Activated T-helper 1 cell treated with anti-CD3 and anti-CD28 coated beads, Interleukin-2, amount 50 U/mL, for 16 hours (primary cell): Measurements from ENCODE around the gene MSL1.

Source experiments
- DNase-seq, 2 donors: peaks; one replicate each; pipeline ENCODE4 v3.0.0-alpha.2; 2020; ENCODE audit warnings: low read depth in 1 of 2, low spot score in 1 of 2

The MSL1 gene

DNA sequence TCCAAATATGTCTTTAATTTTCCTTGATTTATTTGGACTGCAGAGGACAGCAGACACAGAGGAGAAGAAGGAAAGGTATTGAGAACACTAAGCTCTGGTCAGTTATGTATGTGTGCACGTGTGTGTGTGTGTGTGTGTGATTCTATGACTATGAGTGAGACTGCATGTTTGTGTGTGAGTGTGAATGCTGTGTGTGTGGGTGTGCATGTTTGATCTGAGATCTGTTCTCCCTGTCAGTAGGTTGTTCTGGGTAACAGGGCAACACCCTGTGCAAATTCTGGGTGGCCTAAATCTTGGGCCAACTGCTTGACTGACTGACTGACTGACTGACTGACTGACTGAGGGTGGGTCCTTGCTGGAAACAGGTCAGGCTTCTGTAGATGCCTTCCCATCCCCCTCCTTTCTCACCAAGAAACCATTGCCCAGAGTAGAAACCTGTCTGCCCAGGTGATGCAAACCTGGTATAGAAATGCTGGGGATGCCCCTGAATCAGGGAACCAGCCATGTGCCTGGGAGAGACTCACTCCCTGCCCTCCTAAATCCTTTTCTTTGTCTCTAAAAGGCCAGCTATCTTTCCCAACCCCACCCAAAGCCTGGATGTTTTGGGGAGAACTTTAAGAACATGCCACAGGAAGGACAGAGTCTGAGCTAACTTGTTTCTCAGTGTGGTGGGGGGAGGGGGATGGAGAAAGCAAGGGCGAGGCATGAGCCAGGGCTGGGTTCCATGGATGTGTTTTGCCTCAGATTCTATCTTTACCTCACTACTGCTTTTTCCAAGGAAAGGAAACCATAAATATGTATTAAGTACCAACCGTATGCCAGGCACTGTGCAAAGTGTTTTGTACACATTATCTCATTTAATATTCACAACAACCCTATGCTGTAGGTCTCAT lies 16.9 kb upstream of the MSL1 start:
- DNase-seq, result no peak

DNA sequence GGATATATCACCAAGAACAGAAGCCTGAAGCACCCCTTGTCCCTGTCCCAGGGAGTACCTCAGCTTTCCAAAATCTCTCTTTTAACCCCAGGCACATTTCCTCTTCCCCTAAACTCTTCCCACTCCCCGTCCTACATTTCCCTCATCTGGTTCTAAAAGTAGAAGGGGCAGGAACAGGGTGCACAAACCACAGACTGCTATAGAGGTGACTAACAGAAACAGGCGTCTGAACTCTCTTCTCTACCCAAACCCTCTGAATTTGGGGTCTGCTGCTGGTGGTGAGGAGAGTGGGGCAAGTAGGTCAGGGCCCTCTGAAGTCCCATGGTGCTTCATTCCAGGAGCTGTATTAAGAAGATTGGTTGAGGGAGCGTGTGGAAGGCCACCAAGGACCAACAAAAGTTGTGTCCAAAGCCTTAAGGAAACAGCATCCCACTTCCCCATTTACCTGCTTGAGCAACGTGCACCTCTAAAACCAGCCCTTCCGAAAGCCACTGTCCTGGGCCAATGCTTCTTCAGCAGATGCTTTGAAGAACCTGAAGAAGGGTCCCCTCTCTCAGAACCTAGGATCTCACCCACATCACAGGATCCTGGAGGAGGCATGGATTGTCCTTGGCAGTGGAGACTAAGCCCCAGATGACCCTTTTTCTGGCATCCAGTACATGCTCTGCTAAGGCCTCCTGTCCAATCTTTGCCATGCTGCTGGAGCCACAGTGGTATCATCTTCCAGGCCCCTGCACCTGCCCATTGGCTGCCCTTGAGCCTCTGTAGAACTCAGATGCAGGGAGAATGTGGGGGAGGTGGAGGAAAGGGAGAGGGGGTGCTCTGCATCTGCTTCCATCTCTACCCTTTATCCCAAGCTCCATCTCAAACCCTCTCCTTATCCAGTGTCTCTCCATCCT lies 15.7 kb upstream of the MSL1 start:
- DNase-seq, result no peak

DNA sequence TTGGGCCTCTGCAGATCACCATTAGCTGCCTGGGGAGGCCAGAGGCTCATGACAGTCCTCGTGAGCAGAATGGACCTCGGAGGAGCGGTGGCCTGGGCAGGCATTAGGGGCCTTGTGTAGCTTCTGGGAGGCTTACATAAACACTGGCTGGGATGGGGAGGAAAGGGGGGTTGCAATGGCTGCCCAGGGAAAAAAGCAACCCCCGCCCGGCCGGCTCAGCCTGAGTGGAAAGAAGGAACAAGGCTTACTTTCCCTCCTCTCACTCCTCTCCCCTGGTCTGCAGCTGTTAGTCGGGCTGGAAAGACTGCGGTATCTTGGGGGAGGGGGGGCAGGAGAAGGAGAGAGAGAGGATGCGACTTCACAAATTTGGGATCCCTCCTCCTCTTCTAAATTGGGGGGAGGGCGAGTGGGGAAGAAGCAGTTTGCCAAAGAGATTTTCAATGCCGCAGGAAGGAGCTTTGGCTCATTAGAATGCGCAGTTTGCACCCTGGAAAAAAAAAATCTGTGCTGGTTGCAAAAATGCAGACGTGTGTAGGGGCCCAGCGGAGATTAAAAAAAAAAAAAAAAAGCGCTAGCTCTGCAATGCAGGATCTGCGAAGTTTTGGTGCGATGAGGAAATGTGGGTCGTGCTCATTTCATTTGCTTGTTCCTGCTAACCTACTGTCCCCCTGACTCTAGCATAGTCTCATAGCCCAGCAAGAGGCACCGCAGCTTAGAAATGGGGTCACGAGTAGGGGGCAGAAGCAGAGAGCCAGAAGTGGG lies 14.8 kb upstream of the MSL1 start:
- DNase-seq, result no peak

DNA sequence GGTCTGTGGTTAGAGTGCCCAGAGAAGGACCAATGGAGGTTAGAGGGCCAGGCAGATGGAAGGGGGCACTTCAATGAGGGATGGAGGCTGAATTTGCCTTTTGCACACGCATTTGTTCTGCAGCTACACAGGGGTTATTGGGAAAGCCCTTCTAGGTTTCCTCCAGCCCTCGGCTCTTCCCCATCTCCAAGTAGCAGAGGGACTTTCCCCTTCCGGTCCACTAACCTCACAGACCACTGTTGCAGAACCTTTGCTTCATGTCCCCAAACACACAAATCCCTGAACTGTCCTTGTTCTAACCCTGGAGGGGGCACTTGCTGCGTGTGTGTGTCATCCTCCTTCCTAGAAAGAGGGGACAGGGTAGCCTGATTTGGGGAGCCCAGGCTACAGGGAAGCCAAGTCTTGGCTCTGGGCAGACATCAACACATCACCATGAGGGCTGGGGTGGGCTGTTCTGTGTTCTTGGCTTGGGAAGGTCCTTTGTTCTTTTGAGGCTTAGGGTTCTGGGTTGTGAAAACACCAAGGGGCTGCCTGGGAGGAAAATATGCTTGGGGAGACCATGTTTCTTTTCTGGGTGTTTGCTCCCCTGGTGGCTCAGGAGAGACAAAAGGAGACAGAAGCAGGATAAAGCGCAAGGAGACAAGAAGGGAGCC lies 14.1 kb upstream of the MSL1 start:
- DNase-seq, result no peak

DNA sequence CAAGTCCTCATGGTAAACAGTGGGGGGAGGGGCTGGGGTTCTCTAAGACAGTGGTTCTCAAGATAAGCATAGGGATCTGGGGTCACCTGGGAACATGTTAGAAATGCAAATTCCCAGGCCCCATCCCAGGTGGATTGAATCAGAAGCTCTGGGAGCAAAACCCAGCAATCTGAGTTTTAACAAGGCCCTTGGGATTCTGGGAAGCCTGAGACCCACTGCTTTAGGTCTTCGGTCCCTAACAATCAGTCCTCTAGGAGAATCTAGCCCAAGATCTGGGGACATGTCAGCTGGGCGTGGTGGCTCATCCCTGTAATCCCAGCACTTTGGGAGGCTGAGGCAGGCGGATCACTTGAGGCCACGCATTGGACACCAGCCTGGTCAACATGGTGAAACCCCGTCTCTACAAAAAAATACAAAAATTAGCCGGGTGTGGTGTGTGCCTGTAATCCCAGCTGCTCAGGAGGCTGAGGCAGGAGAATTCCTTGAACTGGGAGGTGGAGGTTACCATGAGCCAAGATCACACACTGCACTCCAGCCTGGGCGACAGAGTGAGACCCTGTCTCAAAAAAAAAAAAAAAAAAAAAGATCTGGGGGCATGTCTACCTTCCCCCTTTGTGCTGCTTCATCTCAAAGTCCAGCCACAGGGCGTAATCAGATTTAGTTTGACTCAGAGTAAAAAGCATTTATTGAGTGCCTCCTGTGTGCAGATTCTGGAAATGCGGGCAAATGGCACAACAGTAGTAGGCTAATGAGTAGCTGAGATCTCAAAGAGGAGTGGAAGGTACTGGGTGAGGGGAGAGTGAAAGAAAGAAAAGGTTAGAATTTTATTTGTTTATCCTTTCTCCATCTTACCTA lies 12.6 kb upstream of the MSL1 start:
- DNase-seq, result no peak

DNA sequence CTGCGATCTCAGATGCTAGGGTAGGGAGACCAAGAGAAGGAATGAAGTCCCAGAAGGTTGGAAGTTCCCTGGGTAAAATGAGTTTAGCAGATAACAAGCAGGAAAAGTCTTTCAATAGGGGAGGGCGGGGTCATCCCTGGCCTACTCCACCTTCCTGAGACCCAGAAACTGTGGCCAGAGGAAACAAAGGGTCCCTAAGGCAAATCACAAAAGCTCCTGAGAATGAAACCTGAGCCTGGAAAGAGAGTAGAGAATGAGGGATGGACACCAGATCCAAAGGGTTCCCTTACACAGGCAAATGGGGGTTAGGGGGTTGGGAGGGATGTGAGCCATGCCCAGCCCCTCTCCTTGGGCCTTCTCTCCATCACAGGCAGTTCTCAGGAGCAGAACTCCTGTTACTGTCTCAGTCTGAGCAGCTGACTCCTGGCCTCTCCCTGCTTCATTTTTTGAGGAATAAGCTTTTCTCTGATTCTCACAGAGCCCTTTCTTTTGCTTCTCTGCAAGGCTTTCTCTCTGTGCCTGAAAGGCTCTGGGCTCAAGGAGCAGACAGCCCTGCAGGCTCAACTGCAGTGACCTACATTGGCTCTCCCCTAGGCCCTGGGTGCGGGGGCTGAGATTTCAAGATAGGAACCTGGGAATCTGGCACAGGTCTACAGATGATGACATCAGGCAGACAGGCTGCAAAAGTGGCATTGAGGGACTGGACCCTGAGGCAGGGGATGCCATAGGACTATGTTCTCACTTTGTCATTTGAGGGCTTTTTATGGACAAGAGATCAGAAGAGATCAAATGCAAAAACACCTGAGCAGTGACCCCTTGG lies 11.5 kb upstream of the MSL1 start:
- DNase-seq, result no peak

DNA sequence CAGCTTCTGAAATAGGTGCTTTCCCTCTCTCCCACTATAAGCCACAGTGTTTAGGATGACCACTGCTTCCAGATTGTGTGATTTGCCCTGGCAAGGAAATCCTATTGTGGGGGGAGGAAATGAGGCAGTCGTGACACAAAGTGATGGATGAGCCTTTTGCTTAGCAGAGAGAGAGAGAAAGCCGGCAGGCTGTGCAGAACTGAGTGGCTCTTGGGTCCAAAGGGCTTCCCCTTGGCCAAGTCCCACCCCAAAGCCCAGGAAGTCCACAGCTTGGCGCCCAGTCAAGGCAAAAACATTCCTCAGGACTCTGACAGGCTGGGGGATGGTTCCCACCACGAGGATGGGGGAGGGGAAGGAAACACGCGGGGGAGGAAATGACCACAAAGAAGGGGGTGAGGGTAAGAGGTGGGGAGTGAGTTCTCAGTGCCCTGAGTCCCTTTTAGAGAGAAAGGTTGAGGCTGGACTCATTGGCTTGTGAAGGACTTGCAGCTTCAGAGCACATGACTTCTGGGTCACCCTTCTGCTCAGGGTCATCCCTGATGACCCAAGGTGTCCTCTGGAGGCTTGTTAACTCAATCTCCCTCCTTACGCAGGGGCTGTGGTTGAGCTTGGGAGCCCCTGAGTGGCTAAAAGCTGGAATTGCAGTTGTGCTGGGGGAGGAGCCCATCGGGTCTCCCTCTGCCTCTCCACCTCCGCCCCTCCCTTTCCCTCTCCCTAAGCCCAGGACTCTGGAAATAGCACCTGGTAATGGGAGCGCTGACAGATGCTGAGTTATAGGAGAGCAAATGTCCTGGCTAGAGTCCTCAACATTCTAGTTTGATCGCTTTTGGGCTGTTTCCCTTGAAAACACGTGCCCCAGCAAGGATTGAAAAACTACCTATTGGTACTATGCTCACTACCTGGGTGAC lies 10.3 kb upstream of the MSL1 start:
- peak in 1 of 2 donors; percentile 54 for DNase-seq

DNA sequence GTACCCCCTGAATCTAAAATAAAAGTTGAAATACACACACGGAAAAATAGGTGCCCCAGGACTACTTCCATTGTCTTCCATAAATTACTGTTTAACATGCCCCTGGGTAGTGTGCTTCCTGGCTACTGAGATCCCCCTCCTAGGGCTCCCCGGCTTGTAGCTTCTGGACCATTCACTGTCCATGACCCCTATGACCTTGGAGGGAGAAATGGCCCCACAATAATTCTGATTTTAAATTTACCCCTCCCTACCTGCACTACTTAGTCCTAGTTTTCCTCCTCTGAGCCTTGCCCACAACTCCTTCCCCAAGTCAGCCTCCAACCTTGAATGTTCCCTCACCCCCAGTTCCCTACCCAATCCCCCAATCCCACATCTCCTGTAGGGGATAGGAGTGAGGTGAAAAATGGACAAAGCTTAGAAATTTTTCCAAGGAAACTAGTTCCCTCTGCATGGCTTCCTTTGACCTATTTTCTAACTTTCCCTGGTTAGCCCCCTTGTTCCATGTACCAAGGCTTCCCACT lies 9.5 kb upstream of the MSL1 start:
- DNase-seq, result no peak

DNA sequence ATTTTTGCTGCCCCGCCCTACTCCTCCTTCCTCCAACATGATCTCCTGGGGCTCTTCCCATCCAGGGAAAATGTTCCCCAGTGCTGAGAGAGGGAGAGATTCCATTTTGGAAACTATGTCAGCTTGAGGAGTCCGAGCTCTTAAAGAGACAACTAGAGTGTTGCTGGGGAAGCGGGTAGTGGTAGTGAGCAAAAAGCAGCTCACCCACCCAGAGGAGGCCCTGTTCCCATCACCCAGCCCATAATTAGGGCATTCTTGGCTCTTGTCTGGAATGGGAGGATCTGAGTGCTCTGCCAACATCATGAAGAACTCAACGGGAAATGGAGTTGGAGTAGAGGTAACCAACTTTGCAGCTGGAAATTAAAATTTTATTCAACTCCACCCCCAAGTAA lies 9.1 kb upstream of the MSL1 start:
- DNase-seq, result no peak

DNA sequence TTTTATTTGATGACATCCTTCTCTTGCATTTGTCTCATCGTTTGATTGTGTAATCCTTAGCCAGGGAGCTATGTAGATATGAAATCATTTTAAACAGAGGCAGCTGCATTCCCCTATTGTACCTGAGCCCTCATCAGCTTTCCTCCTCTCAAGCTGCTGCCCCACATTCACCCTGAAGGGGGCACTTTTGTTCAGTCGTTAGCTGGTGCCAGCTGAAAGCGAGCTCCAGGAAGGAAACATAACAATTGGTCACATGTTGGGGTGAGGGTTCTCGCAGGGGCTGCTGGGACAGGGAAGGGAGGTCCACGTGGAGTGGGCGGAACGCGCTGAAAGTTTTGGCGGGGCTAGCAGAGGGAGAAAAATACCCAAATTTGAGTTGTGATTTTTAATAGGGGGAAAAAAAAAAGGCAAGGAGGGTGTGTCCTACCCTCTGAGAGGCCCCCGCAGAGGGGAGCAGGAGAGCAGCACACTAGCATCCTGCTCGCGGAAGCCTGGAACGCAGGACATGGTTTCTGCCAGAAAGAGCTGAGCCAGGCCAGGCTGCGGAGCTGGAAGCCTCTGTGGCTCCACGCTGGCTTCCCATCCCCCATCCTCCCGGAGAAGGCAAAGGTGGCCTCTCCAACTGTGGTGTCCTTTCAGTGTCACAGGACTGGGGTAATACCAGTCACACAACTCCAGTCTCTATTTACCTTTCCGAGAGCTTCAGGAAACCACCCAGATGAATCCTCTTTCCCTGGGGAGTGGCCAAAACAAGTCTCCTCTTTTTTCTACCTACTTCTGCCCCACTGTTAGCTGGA lies 8.5 kb upstream of the MSL1 start:
- peak; percentile 83 to 84 for DNase-seq

DNA sequence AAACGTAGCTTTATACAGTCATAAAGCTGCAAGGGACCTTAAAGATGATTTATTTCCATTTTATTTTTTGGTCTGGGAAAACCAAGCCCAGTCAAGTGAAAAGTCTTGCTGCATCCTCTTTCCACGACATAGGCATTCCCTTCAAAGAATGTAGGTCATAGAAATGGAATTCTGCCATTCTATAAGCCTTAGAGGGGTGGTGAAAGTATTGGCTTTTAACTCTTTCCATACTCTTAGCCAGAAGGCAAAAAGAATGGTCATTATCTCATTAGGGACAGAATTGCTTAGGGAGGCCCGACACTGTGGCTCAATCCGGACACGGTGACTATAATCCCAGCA lies 7.9 kb upstream of the MSL1 start:
- no peak for DNase-seq

DNA sequence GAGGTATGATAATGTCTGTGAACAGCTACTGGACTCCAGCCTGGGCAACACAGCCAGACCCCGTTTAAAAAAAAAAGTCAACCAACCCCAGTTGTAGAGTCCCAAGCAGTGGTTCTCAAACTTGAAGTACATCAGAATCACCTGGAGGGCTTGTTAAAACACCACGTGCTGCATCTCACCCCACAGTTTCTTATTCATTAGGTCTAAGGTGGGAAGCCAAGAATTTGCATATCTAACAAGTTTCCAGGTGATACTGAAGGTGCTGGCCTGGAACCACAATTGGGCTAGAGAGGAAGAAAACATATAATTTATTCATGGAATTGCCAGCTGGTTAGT lies 6.7 kb upstream of the MSL1 start:
- DNase-seq, result no peak

DNA sequence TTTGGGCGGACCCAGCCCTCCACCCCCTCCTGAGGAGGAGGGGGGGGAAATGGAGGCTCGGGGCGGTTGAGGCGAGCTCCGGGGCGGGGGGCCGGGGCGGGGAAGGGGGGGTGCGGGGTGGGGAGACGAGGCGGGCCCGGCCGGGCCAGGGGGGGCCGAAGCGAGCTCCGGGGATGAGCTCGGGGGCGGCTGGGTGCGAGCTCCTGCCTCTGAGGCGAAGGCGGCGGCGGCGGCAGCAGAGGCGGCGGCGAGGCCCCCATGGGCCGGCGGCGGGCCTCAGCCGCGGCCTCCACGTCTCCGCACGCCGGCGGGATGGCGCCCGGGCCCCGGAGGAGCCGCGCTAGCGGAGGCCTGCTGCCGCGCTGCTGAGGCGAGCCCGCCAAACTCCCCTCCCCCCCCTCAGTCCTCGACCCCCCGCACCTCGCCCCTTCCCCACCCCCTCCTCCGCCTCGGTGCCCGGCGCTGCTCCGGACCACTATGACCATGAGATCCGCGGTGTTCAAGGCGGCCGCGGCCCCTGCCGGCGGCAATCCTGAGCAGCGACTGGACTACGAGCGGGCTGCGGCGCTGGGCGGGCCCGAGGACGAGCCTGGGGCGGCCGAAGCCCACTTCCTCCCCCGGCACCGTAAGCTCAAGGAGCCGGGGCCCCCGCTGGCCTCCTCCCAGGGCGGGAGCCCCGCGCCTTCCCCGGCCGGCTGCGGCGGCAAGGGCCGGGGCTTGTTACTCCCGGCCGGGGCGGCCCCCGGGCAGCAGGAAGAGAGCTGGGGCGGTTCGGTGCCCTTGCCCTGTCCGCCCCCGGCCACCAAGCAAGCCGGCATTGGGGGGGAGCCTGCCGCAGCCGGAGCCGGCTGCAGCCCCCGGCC lies 596 bp downstream of the MSL1 start:
- no peak for DNase-seq

DNA sequence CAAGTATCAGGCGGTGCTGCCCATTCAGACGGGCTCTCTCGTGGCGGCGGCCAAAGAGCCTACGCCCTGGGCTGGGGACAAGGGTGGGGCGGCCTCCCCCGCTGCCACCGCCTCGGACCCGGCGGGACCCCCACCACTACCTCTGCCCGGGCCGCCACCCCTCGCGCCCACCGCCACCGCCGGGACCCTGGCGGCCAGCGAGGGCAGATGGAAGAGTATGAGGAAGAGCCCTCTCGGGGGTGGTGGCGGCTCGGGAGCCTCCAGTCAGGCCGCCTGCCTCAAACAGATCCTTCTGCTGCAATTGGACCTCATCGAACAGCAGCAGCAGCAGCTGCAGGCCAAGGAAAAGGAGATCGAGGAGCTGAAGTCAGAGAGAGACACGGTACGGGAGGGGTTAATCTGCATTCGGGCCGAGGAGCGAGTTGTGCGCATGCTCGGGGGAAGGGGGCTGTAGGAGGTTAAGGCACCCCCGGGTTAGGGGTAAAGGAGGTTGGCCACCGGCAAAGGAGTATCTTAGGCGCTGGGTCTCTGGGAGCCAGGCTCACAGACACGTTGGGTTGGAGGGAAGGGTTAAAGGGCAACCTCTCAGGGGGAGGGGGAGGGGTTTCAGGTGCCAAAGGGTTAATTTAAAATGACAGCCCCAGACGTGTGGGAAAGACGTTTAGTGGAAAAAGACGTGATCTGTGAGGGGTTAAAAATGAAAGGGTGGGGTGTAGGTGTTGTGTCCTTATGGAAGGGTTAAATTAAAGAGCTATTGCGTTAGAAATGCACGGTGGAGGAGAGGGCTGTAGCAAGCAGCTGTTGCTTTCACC lies 1.4 kb downstream of the MSL1 start:
- DNase-seq, result peak in 1 of 2 donors; percentile 42

DNA sequence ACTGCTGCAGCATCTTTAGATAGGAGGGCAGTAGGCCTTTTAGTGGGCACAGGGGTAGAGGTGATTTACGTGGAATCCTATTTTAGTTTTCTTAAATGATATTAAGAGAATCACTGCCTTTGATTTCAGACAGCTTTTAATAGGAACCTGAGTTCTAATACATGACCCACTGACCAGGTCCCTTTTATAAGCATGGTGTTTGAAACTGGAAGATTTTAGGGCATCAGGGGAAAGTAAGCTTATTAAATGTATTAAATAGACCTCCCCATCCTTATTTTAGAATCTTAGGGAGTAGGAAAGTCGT lies 2.0 kb downstream of the MSL1 start:
- DNase-seq, result no peak
